GM18867 (cell line): ENCODE data around the gene PLXDC2.
"Not testable (repeated sequence)": the region's sequence is repeated elsewhere in the genome, so short reads cannot be mapped to it uniquely, and the experiment has no call there.

Source experiments
- ATAC-seq: cut with Tn5 transposase; IDR thresholded peaks from one replicate; pipeline ENCODE4 v1.9.1; 2021; ENCODE audit warnings: mild to moderate bottlenecking, moderate library complexity; ENCODE audit not compliant: unreplicated experiment

The PLXDC2 gene

DNA sequence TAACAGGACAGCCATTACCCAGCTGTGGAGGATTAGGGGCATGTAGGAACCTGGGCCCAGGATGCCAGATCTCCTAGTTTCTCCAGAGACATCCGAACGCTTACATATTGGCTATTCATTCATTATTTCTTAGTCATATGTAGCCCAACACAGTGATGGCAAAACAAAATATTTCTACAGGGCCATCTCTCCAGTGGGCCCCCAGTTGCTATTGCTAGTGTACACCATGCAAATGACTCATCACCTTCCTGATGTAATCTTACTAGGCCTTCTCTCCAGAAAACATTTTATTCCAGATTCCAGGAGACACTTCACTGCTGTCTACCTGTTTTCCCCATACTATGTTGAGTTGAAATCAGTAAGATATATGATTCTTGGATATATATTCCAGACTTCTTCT lies 201.7 kb downstream of the PLXDC2 start:
- ATAC-seq: no peak

GRCh38 chr10:20020677-20021076 lies 204.4 kb downstream of the PLXDC2 start:
- no peak for ATAC-seq

DNA sequence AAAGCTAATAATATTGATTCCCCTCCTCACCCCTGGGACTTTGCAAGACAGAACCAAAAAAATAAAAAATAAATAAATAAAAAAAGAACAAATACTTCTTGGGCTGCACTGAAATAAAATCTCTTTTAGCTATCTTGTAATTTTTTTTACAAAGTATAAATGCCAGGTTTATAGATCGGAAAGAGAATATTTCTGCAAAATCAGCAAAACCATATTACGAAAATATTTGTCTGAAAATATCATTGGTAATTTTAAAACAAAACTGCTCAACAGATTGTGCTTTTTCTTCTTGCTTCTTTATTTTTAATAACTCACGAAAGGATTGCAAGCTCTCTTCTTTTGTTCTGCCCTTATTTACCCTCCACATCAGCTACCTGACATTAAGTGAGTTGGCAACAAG lies 213.3 kb downstream of the PLXDC2 start:
- ATAC-seq: no peak

GRCh38 chr10:20033476-20033875 lies 217.2 kb downstream of the PLXDC2 start:
- ATAC-seq: no peak

DNA sequence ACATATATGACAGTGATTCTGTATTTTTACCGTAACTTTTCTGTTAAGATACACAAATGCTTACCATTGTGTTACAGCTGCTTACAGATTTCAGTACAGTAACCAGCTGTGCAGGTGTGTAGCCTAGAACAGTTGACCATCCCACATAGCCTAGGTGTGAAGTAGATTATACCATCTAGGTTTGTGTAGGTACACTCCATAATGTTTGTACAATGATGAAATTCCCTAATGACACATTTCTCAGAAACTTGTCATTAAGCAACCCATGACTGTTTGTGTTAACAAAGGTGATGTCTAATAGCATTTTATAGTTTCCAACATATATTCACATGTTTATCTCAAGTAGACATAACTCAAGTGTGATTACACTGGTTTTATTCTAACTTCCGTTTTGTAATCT lies 218.5 kb downstream of the PLXDC2 start:
- ATAC-seq: no peak

DNA sequence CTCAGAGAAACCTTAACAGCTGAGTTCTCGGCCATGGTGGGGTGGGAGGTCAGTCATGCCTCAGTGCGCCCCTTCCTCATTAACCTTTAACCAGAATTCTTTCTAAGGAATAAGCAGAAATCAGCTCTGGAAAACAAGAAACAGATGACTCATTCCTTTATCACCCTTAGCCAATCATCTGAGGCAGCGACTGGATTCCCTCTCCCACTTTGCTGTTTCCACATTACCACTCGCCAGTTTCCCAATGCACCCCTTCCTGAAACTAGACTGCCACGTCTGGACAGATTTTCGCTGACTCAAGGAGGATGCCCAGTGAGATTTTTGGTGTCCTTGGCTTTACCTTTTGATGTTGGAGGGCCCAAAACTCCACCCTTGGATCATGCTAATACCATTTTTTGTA lies 223.8 kb downstream of the PLXDC2 start:
- no peak for ATAC-seq

DNA sequence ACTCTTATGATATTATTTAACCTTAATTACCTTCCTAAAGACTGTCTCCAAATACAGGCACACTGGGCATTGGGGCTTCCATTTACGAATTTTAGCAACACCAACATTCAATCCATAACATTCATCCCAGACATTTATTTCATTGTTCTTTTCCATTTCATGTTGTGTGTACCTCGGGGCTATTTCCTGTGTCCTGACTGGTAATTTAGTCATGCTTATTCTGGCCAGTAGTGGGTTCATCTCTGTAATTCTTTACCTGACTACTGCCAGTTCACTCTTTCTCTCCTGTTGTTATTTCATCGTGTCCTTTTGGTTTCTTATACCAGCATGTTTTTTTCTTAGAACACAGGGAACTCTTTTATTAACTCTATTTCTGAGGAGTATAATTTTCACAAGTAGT lies 225.7 kb downstream of the PLXDC2 start:
- ATAC-seq: no peak

DNA sequence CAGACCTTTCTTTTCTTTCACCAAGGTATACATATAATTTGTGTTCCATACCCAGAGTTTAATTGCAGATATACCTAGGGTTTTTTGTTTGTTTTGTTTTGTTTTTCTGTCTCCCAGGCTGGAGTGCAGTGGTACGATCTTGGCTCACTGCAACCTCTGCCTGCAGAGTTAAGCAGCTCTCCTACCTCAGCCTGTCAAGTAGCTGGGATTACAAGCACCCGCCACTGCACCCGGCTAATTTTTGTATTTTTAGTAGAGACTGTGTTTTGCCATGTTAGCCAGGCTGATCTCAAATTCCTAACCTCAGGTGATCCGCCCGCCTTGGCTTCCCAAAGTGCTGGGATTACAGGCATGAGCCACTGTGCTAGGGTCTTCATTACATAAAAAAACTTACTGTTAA lies 228.9 kb downstream of the PLXDC2 start:
- not testable (repeated sequence) for ATAC-seq

GRCh38 chr10:20048161-20048560 lies 231.9 kb downstream of the PLXDC2 start:
- ATAC-seq: no peak

DNA sequence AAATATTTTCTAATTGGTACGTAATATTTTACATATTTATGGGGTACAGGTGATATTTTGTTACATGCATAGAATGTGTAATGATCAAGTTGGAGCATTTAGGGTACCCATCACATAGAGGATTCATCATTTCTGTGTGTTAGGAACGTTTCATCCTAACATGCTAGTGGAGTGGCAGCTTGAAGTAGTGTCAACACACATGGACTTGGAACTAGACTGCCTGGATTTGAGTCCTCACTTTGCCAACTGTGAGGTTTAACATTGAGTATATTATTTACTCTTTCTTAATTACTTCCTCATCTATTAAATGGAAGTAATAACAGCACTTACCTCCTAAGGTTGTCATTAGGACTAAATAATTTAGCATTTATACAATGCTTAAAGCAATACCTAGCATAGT lies 241.9 kb downstream of the PLXDC2 start:
- no peak for ATAC-seq

DNA sequence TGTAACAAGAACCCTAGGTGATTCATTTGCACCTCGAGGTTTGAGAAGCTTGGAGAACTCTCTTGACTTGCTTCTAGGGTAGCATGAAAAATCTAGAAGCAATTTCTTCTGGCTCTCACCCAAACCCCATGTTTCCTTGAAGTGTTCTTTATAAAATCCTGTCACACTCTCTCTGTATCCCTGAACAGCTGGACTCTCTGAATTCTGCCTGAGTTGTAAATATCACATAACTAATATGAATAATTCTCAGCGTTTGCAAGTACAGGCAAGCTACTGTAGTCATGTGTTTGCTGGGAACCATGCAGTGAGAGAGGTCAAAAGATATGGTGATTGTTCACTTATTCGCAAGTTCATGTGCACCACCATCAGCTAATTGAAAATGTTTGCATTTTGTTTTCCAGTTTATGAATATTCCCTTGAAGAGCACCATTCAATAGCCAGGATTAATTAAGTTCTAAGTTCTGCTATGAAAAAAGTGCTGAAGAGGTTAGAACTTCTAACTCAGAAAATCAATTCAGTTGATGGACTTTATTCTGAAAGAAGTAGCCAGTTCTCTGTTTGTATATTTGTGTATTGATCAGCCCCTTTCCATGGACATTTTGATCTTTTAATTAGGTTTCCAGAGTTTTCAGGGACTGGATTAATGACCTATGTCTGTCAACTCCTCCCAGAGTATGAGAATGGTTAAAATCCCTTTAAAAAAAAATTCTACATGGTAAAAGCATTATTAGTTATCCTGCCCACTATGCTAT lies 243.0 kb downstream of the PLXDC2 start:
- no peak for ATAC-seq

DNA sequence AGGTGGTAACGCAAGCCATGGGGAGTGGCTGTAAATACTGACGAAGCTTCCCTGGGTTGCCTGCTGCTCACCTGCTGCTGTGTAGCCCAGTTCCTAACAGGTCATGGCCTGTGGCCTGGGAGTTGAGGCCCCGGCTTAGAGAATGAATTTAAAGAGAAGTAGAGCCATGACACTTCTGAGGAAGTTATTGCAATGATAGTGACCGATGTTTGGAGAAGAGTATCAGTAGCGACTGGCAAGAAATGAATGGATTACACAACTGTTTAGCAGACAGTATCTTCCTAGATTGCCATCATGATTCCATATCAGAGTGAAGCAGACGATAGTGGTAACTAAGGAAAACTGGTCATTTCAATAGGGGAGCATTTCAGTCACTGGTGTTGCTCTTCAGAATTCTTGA lies 249.6 kb downstream of the PLXDC2 start:
- ATAC-seq: no peak

DNA sequence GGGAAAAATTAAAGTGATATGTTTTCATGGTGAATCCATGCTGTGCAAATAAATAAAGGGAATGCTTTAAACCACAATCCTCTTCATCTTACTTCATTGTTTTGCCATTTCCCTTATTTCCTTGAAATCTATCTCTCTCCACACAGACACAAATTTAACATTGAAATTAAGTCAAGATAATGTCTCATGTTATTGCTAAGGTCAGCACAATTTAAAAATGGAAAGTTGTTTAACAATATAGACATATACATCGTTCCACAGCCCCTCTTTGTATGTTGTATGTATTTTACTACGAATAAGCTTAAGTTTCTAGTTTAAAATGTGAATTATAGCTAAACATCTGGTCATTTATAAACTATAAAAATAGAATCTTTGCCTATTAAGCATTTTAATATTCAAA lies 256.9 kb downstream of the PLXDC2 start:
- ATAC-seq: no peak

DNA sequence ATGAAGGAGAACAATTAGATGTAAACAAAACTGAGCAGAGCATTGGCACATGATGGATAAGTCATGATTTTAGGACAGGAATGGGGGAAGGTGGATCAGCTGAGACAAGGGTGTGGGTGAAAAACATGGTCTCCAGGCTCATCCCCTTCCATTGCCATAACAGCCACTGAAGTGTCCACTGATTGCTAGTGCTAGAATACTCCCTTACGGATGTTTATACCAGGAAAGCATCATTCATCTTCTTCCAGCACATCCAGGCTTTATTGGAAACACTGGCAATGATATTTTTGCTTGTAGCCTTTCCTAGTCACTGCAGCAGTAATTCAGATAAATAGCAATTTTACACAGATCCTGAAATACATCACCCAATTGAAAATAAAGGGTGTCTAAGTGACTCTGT lies 259.5 kb downstream of the PLXDC2 start:
- no peak for ATAC-seq

DNA sequence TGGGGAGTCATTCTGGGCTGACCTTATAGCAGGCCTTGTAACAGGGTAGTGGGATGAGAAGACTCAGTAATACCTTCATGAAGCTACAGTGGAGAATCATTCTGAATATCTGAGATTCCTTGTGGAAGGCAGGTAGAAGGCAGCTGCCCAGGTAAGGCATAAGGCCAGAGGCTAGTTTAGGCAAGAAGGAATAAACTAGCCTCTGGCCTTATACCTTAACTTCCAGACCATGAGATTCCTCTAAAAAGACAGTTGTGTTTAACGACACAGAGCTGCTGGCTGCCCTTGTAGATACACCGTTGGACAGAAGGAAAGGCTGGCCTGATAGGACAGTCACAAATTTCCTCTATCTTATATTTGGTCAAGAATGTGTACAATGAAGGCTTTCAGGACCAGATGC lies 268.2 kb downstream of the PLXDC2 start:
- no peak for ATAC-seq

GRCh38 chr10:20085115-20085514 lies 268.9 kb downstream of the PLXDC2 start:
- no peak for ATAC-seq

- no peak for ATAC-seq
Measured at GRCh38 chr10:20087353-20087752, 271.1 kb downstream of the PLXDC2 start.

DNA sequence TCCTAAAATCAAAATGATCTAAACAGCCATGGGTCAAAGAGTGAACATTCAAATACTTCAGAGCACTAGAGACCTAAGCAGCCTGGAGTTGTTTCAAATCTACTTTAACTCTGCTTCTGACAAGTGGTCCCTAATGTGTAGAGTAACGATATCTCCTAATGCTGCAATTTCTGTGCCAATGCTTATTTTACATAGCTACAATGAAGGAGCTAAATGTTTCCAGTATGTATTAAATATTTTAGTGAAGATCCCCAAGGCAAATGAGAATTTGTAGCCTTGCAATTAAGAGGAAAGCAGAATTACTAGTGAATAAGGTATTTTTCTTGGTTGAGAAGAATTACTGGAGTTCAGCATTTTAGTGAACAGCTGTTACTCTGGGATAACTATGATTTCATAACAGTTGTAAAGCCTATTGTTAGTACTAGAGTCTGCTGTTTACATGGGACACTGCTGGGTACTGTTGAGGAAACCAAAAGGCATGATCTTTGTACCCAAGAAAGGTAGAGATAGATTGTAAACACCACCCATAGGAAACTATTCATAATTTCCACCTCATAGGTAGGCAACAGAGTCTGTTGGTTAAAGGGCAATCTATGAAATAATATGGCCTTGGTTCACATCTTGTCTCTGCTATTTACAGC lies 271.9 kb downstream of the PLXDC2 start:
- ATAC-seq: no peak

- no peak for ATAC-seq
Measured at GRCh38 chr10:20089879-20090278, 273.6 kb downstream of the PLXDC2 start.

DNA sequence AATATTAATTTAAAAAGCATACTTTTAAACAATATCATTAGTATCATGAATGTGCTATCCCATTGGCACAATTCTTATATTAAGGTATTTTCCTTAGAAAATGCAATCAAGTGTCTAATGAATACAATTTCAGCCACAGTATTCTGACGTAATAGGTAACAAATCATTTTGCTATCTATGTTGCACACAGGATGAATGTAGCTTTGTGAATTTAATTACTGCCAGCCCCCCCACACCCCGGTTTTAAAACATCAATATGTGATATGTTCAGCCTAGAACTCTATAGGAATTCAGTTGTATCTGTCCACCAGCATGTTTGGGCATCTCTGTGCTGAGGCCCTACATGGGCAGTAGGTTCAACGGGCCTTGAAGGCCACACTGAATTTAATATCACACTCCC lies 274.6 kb downstream of the PLXDC2 start:
- no peak for ATAC-seq

- ATAC-seq: no peak
Measured at GRCh38 chr10:20091698-20092097, 275.5 kb downstream of the PLXDC2 start.

DNA sequence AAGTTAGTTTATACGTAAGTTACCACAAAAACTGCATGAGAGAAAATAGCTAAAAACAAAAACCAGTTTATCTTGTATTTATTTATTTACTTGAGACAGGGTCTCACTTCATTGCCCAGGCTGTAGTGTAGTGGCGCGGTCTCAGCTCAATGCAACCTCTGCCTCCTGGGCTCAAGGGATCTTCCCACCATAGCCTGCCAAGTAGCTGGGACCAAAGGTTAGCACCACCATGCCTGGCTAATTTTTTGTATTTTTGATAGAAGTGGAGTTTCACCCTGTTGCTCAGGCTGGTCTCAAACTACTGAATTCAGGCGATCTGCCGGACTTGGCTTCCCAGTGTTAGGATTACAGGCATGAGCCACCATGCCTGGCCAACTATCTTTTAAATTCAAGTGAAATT lies 277.4 kb downstream of the PLXDC2 start:
- no peak for ATAC-seq
